GM12874 (cell line): ENCODE measurements around the gene NRXN2.

ENCODE experiments used
- TF ChIP-seq, protein P1 (sequence below): IDR thresholded peaks from 2 replicates; pipeline ENCODE4 v1.5.1; 2011; ENCODE audit warnings: low read depth, mild to moderate bottlenecking, control low read depth, low read length, moderate library complexity; ENCODE audit not compliant: insufficient read depth

NRXN2 gene

DNA sequence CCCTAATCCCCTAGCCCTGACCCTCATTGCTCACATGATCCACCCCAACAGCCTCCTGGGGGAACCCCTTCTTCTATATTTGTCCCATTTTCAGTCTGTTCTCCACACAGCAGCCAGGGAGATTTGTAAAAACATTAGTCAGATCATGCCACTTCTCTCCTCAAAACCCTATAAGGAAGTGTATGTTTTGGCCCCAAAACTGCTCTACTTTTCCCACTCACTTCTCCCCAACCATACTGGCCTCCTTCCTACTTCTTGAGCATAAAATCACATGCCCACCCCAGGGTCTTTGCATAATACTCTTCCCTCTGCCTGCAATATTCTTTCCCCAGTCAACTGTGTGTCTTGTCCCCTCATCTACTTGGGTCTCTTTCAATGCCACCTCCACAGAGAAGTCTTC, 136.6 kb downstream of the NRXN2 start:
- TF ChIP-seq, protein P1, sequence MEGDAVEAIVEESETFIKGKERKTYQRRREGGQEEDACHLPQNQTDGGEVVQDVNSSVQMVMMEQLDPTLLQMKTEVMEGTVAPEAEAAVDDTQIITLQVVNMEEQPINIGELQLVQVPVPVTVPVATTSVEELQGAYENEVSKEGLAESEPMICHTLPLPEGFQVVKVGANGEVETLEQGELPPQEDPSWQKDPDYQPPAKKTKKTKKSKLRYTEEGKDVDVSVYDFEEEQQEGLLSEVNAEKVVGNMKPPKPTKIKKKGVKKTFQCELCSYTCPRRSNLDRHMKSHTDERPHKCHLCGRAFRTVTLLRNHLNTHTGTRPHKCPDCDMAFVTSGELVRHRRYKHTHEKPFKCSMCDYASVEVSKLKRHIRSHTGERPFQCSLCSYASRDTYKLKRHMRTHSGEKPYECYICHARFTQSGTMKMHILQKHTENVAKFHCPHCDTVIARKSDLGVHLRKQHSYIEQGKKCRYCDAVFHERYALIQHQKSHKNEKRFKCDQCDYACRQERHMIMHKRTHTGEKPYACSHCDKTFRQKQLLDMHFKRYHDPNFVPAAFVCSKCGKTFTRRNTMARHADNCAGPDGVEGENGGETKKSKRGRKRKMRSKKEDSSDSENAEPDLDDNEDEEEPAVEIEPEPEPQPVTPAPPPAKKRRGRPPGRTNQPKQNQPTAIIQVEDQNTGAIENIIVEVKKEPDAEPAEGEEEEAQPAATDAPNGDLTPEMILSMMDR: no peak

DNA sequence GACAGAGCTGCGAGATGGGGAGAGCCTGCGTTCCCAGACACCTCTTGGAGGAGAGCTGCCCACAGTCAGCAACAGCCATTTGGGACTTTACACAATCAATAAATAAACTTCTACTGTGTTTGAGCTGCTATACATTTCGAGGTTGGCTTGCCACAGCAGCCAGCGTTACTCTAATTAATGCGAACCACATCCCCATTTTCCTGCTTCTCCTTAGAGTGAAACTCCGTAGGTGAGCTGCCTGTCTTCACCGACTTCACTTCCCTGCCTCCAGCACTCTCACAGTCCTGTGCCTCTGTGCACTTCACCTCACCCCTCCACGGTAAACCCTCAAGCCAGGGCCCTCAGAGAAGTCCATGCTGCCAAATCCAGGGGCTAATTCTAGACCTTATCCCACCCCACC, 137.8 kb downstream of the NRXN2 start:
- TF ChIP-seq, protein P1: no peak

DNA sequence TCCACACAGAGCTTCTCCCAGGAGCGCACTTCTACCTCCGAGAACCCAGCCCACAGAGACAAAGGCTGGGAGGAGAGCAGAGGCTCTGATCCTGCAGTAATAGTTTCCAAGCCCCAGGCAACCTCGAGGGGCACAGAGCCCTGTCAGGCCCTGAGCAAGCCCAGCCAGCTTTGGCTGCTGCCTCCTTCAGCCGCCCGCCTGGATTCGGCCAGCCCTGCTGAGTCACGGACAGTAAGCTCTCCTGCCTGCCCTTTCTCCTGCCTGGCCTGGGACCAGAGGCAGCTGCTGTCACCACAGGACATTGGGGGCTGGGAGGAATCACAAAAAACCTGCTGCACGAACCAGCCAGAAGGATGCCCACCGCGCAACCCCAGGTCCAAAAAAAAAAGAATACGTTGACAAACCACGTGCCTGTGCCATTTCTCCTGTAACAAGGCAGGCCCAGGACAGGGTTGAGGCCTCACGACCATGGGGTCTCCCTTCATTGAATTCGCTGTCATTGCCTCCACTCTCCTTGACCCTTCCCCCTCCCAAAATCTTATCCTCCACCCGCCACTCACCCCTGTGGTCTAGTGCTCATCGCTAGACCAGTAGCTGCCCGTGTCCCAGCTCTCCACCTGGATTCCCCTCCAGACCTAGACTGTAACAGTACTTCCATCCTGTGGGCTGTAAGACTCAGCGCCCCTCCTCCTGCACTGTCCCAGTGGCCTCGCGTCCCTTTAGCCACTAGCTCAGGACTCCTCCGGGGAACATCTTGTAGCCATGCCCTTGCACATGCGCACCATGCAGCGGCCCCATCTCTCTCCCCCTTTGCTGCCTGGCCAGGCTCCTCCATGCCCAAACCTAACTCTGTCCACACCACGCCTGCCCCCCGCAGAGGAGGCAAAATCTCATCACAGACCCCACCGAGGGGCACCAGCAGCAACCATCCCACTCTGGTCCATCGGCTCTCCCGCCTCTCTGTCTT, 139.4 kb downstream of the NRXN2 start:
- TF ChIP-seq, protein P1: no peak

DNA sequence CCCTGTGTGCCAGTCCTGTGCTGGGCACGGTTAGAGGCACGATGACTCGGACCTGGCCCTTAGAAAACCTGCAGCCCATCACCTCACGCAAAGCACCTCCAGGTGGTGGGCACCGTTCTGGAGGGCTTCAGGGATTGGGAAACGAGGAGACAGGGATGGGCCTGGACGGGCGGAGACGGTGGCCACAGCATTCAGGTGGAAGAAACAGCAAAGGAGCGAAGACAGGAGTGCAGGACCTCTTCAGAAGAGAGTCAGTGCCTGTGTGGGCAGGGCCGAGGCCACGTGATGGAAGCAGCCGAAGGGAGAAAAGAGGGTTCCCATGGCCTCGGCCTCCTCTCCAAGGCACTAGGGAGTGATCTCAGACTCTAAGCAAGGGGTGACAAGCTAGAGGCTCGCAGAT, 140.1 kb downstream of the NRXN2 start:
- TF ChIP-seq, protein P1: no peak

DNA sequence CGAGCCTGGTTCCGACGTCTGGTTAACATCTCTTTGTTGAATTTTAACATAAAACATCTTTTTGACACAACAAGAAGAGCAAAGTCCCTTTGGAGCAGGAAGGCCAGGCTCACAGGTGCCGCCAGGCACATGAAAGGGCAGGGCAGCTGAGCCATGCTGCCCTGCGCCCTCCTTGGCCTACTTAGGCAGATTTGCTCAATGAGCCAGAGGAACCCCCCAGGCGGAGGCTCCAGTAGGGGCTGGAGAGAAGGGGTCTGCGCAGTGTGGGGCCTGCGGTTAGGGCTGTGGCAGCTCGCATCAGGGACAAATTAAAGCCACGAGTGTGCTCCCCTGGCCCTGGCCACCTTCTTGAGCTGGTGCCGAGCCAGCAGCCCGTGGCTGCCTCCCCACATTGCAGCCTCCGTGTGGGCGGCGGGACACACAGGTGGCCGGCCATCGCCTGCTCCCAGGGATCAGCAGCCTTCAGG, 141.9 kb downstream of the NRXN2 start:
- TF ChIP-seq, protein P1: no peak

DNA sequence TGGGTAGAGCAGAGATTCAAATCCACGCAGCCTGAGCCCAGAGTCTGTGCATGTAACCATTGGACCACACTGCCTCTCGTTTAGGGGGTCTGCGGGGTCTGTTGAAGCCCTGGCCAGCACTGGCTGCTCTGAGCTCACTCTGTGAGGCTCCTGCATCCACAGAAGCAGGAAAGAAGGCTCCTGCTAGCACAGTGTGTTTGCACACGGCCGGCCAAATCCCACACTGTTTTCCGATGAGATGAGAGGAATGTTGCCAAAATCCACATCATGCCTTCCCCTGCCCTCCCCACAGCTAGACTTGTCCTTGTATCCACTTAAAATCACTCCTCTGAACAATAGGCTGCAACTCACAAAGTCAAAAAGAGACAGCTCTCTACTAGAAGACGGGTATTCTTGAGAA, 142.6 kb downstream of the NRXN2 start:
- TF ChIP-seq, protein P1: no peak

DNA sequence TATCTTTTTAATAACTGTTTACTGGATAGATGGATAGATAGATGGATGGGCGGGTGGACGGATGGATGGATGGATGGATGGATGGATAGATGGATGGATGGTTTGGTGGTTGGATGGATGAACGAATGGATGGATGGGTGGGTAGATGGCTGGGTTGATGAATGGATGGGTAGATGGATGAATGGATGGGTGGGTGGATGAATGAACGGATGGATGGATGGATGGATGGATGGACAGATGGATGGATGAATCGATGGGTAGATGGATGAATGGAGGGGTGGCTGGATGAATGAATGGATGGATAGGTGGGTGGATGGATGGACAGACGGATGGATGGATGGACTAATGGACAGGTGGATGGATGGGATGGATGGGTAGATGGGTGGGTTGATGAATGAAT, 145.8 kb downstream of the NRXN2 start:
- TF ChIP-seq, protein P1: no peak
